Measurements from ENCODE around the gene KRT15.
"Not testable (repeated sequence)": the region's sequence is repeated elsewhere in the genome, so short reads cannot be mapped to it uniquely, and the experiment has no call there.

Gene KRT15

DNA sequence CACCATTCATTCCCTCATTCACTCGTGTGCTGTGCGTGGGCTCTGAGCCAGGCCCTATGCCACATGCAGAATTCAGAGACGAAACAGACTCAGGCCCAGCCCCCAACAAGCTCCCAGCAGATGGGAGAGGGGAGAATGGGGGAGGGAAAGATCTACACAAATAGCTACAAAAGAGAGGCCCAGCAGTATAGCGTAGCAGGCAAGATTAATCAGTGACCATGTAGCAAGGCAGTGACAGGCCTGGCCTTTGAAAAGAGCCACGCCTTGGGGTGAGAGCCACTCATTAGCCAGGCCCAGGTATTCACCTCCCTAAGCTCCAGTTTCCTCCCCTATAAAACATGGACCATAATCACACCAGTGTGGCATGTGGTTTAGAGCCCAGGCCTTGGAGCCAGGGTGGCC lies 25.8 kb upstream of the KRT15 start:
- DNase-seq (ENCODE audit: low read depth), result no peak

GRCh38 chr17:41542786-41543185 lies 24.1 kb upstream of the KRT15 start:
- DNase-seq (ENCODE audit: low read depth), result not testable (repeated sequence)

GRCh38 chr17:41542357-41542756 lies 23.7 kb upstream of the KRT15 start:
- DNase-seq (ENCODE audit: low read depth), result no peak

DNA sequence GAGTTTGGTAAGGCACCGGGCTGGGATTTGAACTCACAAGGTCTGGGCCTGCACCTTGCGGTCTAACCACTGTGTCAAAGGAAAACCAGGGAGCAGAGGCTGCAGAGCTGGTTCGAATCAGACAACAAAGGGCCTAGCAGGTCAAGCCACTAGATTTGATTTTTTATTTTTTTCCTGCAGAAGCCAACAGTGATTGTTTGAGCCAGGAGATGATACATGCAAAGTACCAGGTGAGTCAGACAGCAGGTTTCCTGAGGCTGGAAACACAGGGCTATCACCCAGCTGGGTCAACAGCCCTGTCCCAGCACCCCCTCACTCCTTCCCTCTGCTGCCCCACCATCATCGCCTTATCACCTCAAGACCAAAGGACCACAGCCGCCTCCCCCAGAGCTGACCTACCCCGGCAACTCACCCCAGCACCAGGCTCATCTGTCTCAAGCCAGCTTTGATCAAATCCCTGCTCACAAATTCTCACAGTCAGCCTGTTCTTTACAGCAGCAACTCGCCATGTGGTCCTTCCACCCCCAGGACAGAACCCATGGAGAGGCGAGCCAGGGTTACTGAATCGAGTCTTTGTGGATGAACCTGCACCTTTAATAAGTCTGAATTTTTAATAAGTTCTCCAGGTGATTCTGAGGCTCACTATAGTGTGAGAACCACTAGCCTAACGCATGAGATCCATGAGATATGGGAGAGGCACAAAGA lies 22.4 kb upstream of the KRT15 start:
- no peak for DNase-seq (ENCODE audit: low read depth)

DNA sequence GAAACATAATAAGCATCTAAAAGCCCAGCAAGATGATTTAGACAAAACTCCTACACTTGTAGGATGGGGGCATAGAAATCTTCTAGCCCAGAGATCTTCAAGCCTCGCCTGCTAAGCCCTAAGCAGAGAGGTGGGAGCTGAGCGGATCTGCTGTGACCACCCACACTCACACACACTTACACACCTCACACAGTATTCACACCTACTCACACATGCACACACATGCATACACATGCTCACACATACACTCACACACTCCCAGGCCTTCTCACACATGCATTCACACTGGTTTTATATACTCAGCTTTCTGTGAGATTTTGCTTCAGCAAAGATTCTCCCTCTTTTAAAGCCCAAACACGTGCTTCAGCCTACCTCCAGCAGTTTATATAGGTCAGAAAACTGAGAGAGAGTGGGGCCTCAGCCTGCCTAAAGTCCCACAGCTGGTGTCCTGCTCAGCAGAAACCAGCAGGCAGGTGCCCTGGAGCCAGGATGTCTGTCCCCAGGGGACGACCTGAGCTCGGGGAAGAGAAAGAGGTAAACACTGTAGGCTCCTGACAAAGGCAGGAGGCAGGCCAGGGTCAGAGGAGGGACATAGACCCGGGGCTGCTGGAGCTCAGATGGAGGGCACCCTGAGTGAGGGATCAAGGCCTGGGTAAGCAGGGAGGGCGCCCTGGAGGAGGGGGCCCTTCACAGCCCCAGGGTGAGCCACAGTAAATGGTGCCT lies 21.4 kb upstream of the KRT15 start:
- no peak for DNase-seq (ENCODE audit: low read depth)

DNA sequence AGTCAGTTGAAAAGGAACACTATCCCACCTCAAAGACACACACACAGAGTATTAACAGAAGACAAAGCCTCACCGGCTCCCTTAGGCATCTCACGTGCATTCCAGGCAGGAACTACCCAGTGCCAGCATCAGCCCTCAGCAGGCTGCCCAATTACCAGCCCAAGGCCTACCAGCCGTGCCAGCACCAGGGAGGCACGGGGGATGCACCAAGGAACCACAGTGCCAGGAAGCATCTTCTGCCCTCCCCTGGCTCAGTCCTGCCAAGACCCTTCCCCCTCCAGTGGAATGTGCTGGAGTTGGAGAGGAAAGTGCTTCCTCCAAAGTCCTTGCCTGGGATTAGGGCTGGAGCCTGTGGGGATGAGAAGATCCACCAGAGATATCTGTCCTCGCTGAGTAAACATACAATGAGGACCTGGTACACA lies 20.4 kb upstream of the KRT15 start:
- DNase-seq (ENCODE audit: low read depth), result no peak

DNA sequence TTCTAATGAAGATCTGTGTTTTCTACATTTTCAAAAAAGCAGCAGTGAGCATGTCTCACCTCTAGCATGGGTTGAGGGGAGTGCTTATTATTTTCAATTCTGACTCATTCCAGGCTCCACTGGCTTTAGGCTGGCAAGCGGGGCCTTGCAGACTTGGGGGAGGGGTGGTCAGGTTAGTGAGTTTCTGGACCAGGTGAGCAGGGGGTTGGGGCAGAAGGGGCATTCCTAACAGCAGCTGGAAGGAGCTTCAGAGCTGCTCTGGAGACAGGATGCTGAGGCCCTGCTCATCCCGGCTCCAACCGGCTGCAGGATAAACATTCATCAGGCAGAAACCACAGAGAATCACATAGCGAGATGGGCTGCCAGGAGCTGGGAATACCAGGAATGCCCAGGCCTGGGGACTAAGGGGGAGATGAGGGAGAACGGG lies 19.9 kb upstream of the KRT15 start:
- no peak for DNase-seq (ENCODE audit: low read depth)

GRCh38 chr17:41537990-41538389 lies 19.3 kb upstream of the KRT15 start:
- DNase-seq (ENCODE audit: low read depth), result no peak

DNA sequence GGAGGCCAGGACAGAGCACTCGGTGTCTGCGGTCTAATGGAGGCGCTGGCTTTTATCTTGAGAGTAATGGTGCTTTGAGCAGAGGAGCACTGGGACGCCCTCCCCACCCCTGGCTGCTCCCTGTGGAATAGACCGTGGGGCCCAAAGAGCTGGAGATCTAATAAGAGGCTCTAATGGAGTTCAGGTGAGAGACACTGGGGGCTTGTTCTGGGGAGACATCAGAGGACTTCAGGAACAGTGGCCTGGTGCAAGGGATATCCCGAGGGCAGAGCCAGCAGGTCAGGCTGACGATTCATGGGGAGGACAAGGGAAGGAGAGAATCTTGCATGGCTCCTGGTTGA lies 18.9 kb upstream of the KRT15 start:
- DNase-seq (ENCODE audit: low read depth), result no peak

DNA sequence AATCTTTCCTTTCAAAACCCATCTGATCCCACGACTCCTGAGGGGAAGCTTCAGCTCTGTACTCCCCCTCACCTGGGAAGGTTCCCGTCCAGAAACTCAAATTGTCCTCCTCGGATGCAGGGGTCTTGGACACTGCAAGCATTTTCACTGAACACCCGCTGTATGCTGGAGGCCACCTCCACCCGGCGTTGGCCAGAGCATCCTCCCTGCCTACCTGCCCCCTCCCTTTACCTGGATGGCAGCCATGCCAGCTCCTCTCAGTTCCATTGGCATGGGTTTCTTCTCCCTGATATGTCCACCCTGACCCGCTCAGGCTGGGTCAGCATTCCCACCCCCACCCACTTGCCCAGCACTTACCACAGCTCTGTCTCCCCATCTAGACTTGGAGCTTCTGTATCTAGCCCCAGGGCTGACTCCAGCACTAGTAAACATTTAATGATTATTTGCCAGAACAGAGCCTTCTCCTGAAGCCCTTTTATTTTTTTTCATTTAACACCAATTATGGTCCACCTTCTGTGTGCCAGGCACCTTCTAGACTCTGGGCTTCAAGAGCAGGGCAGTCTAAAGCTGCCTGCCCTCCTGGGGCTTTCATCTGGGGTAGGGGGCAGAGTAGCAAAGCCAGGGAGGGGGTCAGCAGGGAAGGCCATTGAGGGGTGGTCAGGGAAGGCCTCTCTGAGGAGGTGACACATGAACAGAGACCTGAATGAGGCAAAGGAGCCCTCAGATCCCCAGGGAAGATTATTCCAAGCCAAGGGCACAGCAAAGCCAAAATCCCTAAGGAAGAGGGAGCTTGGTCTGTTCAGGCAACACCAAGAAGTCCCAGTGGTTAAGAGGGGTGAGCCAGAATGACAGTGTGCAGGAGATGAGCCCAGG lies 18.3 kb upstream of the KRT15 start:
- DNase-seq (ENCODE audit: low read depth), result no peak

- no peak for DNase-seq (ENCODE audit: low read depth)
Measured at GRCh38 chr17:41535764-41536481, 17.2 kb upstream of the KRT15 start.

GRCh38 chr17:41534899-41535546 lies 16.3 kb upstream of the KRT15 start:
- no peak for DNase-seq (ENCODE audit: low read depth)

- no peak for DNase-seq (ENCODE audit: low read depth)
Measured at GRCh38 chr17:41533613-41534012, 14.9 kb upstream of the KRT15 start.

DNA sequence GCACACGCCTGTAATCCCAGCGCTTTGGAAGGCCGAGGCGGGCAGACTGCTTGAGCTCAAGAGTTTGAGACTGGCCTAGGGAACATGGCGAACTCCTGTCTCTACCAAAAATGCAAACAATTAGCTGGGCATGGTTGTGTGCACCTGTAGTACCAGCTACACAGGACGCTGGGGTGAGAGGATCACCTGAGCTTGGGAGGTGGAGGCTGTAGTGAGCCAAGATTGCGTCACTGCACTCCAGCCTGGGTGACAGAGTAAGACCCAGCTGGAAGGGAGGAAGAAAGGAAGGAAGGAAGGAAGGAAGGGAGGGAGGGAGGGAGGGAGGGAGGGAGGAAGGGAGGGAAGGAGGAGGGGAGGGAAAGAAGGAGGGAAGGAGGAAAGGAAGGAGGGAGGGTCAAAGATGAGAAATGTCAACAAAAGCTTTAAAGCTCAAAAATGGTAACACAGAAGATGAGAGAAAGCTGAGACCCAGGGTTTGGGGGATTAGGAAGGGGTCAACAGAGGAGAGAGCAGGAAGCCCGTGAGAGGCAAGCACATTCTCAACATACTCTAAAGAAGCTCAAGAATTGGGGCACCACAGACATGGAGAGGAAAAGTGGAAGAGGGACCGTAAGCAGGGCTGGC lies 14.4 kb upstream of the KRT15 start:
- DNase-seq (ENCODE audit: low read depth), result no peak

DNA sequence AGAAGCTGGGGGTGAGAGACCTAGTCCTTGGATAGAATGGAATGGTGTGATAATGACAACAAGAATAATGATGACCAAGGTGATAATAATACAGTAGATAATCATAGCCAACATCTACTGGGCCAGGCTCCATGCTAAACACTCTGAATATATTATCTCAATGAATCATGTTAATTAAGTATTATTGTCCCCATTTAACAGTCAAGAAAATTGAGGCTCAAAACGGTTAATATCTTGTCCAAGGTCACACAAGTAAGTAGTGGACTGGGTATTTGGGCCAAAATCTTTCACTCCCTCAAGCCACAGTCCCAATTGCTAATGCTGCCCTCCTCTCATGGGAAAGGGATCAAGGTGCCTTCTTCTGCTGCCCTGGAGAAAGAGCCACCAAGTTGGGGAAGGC lies 13.3 kb upstream of the KRT15 start:
- no peak for DNase-seq (ENCODE audit: low read depth)

DNA sequence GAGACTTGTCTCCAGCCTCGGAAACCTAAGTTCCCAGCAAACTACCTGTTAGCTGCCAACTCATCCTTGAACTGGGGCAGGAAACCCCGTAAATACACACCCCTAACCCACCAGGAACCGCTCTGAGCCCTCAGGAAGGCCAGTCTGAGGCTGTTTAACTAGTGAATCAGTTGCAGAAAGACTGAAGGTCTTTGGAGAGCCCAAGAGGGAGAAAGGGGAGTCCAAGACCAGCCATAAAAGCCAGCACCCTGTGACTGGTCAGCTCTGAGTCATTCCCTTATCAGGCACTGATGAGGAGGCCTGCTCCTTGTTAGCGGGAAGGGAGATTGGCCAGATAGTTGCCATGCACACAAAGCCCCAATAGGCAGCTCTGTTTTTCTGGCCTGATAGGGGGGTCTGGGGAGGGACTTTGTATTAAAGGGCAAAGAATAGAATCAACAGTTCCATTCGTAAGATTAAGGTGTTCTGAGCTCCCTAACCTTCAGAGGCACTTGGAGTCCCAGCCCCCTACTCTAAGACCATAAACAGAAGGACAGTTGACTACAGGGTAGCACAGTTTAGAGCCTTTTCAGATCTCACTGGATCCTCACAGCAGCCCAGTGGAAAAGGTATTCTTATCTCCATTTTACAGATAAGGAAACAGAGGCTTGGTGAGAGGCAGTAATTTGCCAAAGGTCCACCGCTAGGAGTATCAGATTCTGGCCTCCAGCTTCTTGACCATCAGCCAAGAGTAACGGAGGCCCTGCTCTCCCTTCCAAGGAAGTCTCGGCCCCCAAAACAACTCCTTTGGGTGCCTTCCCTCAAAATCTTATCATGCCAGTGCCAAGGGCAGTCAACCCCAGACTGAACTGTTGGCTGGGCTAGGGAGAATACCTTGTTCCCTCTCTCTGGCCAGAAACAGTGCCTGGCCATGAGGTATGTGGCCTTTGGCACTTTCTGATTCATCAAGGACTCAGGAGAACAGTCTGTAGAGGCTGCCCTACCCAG lies 11.7 kb upstream of the KRT15 start:
- DNase-seq (ENCODE audit: low read depth), result no peak

DNA sequence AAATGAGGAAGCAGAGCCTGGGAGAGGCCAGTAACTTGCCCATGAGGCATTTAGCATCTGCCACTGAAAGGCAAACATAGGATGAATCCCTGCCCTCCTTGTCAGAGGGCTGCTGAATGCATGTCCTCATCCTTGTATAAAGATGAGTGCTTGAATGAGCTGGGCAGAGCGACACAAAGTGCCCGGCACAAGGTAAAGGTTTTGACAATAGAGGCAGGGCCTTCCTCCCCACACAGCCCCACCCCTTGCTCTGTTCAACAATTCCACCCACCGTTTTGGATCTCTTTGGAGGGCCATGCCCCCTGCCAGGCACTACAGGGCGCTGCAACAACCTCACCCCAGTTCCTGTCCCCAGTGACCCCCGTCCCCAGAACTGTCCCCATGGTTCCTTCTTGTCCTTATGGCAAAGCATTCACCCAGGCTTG lies 10.8 kb upstream of the KRT15 start:
- DNase-seq (ENCODE audit: low read depth), result no peak

DNA sequence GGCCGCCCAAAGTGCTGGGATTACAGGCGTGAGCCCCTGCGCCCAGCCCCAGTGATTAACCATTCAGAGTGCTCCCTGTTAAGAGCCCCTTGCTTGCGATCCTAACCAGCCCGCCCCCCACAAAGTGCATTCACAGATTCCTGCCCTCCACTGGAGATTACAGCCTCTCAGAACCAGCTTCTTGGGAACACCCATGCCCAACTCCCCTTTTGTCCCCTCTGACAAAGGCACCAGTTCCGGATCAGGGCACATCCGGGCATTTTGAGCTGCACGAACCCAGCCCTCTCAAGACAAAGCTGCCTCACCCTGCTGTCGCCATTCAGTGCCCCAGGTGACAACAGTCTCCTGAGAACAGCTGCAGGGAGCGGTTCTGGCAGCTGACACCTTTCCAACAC lies 10.3 kb upstream of the KRT15 start:
- DNase-seq (ENCODE audit: low read depth), result no peak

GRCh38 chr17:41527063-41528023 lies 8.7 kb upstream of the KRT15 start:
- DNase-seq (ENCODE audit: low read depth), result no peak

Data from stimulated activated CD8-positive, alpha-beta memory T cell treated with anti-CD3 and anti-CD28 coated beads, Interleukin-7, amount 100 ng/mL, for 24 hours (primary cell).